Chondrocyte (in vitro differentiated cells): ENCODE measurements around the gene NSUN5. TPM values are rescaled to one million over a fixed set of nuclear protein-coding genes. Genes with fewer than 3 reads are reported as not detected.

ENCODE experiments used
- DNase-seq: peaks from one replicate; pipeline ENCODE4 v3.0.0; 2021; ENCODE audit warnings: mixed read lengths, low spot score
- H3K27ac Mint-ChIP-seq: one replicate; pipeline ENCODE4 v1.8.0; 2021; ENCODE audit warnings: mild to moderate bottlenecking, moderate library complexity, mixed read lengths; ENCODE audit not compliant: unreplicated experiment
- H3K27me3 Mint-ChIP-seq: 2 replicates; pipeline ENCODE4 v1.8.0; 2021; ENCODE audit warnings: low read depth, mixed read lengths
- H3K36me3 Mint-ChIP-seq: 2 replicates; pipeline ENCODE4 v1.8.0; 2021; ENCODE audit warnings: low read depth, mixed read lengths
- H3K4me1 Mint-ChIP-seq: 2 replicates; pipeline ENCODE4 v1.8.0; 2021; ENCODE audit warnings: low read depth, mild to moderate bottlenecking, mixed read lengths
- H3K4me3 Mint-ChIP-seq: one replicate; pipeline ENCODE4 v1.8.0; 2021; ENCODE audit warnings: mild to moderate bottlenecking, moderate library complexity, mixed read lengths; ENCODE audit not compliant: unreplicated experiment
- H3K9me3 Mint-ChIP-seq: 2 replicates; pipeline ENCODE4 v1.8.0; 2021; ENCODE audit warnings: low read depth, mixed read lengths
- CTCF ChIP-seq: fragments of 200-600 bp; sonication (generic); IDR thresholded peaks from 2 replicates; pipeline ENCODE4 v1.5.0; 2021; ENCODE audit warnings: antibody characterized with exemption, mild to moderate bottlenecking, moderate library complexity
- total RNA-seq: library from RNA; stranded (reverse); gene quantifications from 3 replicates; pipeline ENCODE4 v1.2.1, GENCODE V29; 2021

The NSUN5 gene
- total RNA-seq, 1 donor from 2014 or later, result 15.5 TPM

DNA sequence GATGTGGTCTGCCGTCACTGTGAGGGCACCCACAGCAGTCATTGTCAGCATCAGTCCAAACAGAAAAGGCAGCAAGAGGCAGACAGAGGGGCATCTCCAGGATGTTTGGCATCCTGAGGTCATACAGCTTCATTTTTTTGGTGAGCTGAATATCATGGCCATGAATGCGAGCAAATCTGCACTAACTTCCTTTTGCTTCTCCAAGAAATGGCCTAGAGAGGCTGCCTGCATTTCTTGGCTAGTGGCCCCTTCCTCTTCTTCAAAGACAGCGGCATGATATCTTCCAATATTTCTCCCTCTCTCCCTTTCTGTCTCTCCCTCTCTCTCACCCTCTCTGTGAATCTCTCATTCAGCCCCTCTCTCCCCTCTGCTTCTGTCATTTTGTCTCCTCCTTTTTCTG lies 44.2 kb upstream of the NSUN5 start:
- Mint-ChIP-seq H3K4me3 (no peak overlapping the region), H3K36me3 (peaks cover 3% of the 10 kb centered on the region), H3K27me3 (peaks cover 6% of the 10 kb centered on the region), H3K4me1 (peaks cover 13% of the 10 kb centered on the region), H3K9me3 (peaks cover 7% of the 10 kb centered on the region), H3K27ac (no peak overlapping the region)
- TF ChIP-seq CTCF, result no peak
- no peak for DNase-seq

DNA sequence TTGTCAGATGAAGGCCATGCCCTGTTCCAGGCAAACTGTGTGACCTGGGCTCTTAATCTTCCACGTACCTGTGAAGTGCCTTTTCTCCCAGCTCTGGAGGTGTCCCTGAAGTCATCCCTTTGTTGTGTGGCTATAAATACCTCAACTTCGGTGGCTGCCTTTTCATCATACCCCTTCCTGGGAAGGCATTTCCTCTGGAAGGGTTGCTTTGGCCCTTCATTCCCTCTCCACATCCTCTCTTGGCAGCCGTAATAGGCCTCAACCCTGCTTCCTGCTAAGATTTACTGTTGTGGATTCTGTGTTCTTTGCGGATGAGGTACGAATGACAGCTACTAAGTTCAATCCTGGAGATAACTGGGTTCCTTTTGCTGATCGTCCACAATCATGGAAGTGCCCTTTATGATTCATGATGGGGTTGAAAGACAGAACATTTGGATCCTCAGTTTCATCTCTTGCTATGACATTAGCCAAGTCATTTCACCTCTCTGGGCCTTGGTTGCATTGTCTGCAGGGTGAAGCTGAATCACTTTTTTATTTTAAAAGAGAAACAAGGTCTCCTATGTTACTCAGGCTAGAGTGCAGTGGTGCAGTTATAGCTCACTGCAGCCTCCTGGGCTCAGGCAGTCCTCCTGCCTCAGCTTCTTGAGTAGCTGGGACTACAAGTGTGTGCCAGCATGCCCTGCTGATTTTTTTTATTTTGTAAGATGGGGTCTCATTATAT lies 43.0 kb upstream of the NSUN5 start:
- peaks cover 12% of the 10 kb centered on the region for H3K4me1 Mint-ChIP-seq
- TF ChIP-seq CTCF, result no peak
- DNase-seq, result no peak
- no peak overlapping the region for H3K27ac Mint-ChIP-seq
- H3K27me3 Mint-ChIP-seq, result peaks cover 6% of the 10 kb centered on the region
- no peak overlapping the region for H3K4me3 Mint-ChIP-seq
- H3K9me3 Mint-ChIP-seq, result peaks cover 7% of the 10 kb centered on the region
- H3K36me3 Mint-ChIP-seq, result peaks cover 3% of the 10 kb centered on the region

DNA sequence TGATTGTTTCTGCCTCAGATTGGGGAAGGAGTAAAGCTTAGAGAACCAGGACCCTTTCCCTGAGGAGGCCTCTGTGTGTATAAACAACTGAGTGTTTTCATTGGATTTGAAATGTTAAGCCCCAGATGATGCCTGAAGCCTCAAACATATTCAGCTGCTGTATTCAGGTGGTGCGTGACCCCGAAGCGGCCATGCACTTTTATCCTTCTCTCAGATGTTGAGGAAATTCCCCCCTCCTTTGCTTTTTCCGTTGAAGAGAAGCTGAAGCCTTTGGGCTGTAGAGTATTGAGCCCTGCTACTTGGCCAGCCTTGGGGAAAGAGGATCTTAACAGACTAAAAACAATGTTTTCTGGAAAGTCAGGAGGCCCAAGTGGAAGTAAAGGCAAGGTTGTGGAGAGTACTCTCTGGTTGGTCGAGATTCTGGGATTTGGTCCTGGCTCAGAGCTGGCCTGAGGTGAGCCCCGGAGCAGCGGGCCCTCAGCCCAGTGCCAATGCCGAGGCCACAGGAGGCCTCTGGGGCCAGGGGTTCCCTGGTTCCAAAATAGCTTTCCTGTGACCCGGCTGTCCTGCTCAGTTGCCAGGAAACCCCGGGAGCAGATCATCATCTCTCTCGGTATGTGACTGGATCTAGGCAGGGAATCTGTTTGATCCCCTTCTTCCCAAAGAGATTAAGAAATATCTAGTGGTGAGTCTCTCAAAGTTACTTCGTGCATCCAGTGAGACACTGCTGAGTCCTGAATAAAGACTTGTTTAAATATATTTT lies 41.9 kb upstream of the NSUN5 start:
- no peak overlapping the region for H3K4me3 Mint-ChIP-seq
- TF ChIP-seq CTCF, result no peak
- peaks cover 6% of the 10 kb centered on the region for H3K27me3 Mint-ChIP-seq
- H3K4me1 Mint-ChIP-seq, result peaks cover 15% of the 10 kb centered on the region
- peak; percentile 38 for DNase-seq
- H3K27ac Mint-ChIP-seq, result no peak overlapping the region
- H3K36me3 Mint-ChIP-seq, result peaks cover 3% of the 10 kb centered on the region
- peaks cover 7% of the 10 kb centered on the region for H3K9me3 Mint-ChIP-seq

DNA sequence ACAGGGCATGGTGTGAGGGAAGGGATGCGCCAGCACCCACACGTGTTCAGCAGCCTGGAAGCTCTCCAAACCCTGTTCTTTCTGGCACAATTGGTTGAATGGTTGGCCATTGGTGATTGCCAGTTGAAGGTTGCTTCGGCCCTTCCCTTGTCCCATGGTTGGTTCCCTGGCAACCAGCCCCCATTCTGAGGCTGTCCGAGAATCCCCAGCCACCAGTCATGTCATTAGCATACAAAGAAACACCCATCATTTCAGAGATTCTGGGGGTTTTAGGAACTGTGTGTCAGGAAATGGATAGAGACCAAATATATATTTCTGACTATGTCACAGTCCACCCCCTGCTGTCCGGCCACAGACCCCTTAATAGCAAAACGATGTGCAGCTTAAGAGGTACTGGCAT lies 41.1 kb upstream of the NSUN5 start:
- no peaks in the 10 kb centered on the region for H3K27me3 Mint-ChIP-seq
- no peak for DNase-seq
- TF ChIP-seq CTCF, result no peak

DNA sequence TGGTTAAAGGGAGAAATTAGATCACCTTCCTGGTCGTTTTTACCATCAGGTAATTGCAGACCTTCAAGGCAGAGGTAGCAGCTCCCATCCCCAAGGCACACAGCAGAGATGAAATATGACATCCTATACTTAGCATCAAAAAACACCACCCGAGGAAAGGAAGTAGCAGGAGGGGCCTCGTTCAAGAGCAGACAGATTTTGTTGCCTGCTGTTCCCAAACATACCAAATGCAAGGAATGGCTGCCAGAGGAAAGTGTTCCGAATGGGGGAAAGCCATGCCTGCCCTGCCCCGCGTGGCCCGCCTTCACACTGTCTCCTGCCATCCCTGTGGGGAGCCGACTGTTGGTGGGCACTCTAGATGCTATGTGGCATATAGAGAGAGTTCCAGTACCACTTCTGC lies 37.3 kb upstream of the NSUN5 start:
- H3K36me3 Mint-ChIP-seq, result no peaks in the 10 kb centered on the region
- no peaks in the 10 kb centered on the region for H3K27me3 Mint-ChIP-seq
- H3K4me3 Mint-ChIP-seq, result no peak overlapping the region
- H3K27ac Mint-ChIP-seq, result no peak overlapping the region
- no peak for DNase-seq
- H3K4me1 Mint-ChIP-seq, result peaks cover 20% of the 10 kb centered on the region
- H3K9me3 Mint-ChIP-seq, result no peaks in the 10 kb centered on the region
- no peak for TF ChIP-seq CTCF

More for the DNA sequence above, 41.1 kb upstream of the NSUN5 start:
- Mint-ChIP-seq H3K4me3 (no peak overlapping the region), H3K27ac (no peak overlapping the region), H3K4me1 (peaks cover 15% of the 10 kb centered on the region), H3K9me3 (peaks cover 7% of the 10 kb centered on the region), H3K36me3 (peaks cover 3% of the 10 kb centered on the region)
